HG02938 (cell line): ENCODE results near the gene BAAT.
"Not testable (repeated sequence)": the region's sequence is repeated elsewhere in the genome, so short reads cannot be mapped to it uniquely, and the experiment has no call there.

Source experiments
- ATAC-seq: cut with Tn5 transposase; IDR thresholded peaks from one replicate; pipeline ENCODE4 v1.9.1; 2021; ENCODE audit warnings: mild to moderate bottlenecking, moderate library complexity; ENCODE audit not compliant: unreplicated experiment

BAAT gene

GRCh38 chr9:101384873-101385536 is at the start of gene BAAT:
Gene BAAT, minus strand, starts transcription at chr9:101385006. Its CDS starts 13,602 bp downstream, at chr9:101371404.
- not testable (repeated sequence) for ATAC-seq

- no peak for ATAC-seq
Measured at GRCh38 chr9:101433229-101433628, 48.4 kb upstream of the BAAT start.

DNA sequence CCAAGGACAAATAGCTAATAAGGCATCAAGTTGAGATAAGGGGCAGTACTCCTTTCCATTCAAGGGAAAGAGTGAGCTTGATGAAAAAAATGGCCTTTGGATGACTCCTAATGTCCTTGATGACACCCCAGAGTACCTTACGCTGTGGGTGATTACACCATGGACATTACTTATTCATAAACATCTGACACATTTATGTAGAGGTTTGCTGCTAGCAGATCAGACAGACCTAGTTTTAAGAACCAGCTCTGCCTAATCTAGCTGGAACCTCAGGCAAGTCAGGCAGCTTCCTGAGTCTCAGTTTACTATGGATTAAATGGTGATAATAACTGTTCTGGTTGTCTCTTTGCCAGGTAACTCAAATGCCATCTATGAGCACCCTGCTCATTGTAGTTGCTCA is 47.9 kb upstream of the BAAT start:
- ATAC-seq = no peak

GRCh38 chr9:101432171-101432570 is 47.4 kb upstream of the BAAT start:
- no peak for ATAC-seq

GRCh38 chr9:101429736-101430135 is 44.9 kb upstream of the BAAT start:
- ATAC-seq = no peak

DNA sequence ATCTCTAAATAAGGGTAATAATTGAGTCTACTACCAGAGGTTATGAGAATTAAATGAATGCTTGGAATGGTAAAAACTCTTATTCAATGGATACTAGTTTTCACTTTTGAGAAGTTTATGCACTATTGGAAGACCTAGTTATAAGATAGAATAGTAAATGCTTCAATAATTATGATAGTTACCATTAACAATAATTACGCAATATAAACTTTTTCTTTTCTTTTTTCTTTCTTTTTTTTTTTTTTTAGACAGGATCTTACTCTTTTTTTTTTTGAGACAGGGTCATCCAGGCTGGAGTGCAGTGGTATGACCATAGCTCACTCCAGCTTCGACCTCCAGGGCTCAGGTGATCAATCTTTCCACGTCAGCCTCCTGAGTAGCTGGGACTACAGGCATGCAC is 44.1 kb upstream of the BAAT start:
- no peak for ATAC-seq

- peak; percentile 67 for ATAC-seq
Measured at GRCh38 chr9:101427957-101428655, 43.3 kb upstream of the BAAT start.

DNA sequence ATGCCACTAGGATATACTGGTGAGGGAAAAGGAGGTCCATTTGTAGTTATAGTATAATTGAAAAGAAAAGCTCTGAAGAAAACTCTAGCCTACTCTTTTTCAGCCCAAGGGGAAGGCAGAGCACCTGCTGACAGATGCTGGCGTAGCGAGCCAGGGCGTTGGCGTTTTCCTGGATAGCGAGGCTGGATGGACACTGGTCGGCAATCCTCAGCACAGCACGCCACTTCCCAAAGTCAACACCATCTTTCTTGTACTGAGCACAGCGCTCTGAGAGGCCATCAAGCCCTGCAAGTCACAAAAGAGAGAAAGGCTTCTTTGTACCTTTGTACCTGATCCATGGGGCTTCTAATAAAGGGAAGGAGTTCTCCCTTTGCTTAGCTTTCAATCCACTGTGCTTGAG is 42.6 kb upstream of the BAAT start:
- ATAC-seq = no peak

- no peak for ATAC-seq
Measured at GRCh38 chr9:101421653-101422065, 36.9 kb upstream of the BAAT start.

GRCh38 chr9:101419863-101420262 is 35.1 kb upstream of the BAAT start:
- no peak for ATAC-seq

DNA sequence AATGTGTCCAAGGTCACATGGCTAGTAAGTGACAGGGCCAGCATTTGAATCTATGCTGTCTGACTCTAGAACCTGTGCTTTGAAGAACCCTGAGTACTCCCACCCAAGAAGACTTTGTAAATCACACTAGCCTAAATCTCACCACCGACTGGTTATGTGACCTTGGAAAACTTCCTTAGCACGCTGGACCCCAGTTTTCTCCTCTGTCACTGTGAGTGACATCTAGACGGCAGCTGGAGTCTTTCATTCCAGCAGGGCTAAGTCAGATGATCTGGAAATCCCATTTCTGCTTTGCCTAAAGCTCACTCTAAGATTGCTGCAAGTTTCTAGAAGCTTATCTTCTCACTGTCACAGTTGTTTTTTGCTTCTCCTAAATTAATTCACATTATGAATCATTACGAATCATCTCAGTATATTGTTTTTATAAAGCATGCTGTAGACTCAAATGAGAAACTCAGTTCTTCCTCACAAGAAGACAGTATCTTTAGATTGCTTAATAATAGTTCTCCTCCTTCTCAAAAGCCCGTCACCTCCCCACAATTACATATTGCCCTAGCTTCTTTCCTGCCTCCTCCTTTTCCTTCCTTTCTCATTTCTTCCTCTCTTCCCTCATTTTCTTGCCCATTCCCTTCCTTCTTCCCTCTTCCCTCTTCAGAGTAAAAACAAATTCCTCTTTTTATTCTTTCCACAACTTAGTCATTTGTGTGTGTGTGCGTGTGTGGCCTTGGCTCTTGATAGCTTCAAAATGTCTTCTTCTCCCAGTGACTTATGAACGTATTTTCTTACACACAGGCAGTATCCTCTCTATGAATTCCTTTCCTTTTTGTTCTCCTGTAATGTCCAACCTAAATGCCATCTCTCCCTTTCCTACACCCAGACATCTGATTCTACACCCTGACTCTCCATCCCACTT is 34.0 kb upstream of the BAAT start:
- ATAC-seq = no peak

DNA sequence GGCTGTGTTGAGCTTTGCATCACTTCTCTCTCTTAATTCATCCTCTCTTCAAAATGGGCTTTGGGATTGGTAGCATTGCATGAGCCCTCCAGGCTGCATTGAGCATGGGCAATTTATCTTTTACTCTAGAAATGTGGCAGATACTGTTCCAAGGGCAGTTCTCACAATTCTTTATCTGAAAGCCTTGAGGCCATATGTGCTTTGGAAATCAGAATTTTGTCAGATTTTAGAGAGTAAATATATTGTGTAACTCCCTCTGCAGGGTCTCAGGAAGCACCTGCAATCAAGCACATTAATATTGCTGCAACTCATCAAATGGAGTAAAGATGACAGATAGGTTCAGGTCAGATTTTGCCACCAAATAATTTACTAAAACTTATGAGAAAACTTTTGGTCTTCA is 33.2 kb upstream of the BAAT start:
- ATAC-seq = no peak

GRCh38 chr9:101417389-101417788 is 32.6 kb upstream of the BAAT start:
- no peak for ATAC-seq

DNA sequence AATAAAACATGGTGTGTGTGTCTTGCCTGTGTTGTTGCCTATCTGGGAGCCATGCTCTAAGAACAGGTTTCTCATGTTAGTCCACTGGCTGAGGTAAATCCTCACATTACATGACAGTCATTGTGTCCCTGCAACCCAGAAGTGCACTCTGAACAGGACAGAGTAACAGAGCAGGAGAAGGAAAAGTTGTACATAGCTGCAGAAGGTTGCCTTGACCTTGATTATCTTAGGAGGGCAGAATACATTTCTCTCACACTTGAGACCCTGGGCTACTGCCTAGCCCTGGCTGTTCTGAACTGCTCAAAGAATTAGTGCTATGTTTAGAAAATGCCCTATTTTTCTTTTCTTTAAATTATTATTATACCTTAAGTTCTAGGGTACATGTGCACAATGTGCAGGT is 30.8 kb upstream of the BAAT start:
- no peak for ATAC-seq

- ATAC-seq = no peak
Measured at GRCh38 chr9:101414839-101415238, 30.0 kb upstream of the BAAT start.

DNA sequence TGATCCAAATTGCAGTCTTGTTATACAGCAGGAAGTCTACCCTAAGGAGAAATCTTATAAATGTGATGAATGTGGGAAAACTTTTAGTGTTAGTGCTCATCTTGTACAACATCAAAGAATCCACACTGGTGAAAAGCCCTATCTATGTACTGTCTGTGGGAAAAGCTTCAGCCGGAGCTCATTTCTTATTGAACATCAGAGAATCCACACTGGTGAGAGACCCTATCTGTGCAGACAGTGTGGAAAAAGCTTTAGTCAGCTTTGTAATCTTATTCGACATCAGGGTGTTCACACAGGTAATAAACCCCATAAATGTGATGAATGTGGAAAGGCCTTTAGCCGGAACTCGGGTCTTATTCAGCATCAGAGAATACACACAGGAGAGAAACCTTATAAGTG is 24.3 kb upstream of the BAAT start:
- ATAC-seq = no peak

DNA sequence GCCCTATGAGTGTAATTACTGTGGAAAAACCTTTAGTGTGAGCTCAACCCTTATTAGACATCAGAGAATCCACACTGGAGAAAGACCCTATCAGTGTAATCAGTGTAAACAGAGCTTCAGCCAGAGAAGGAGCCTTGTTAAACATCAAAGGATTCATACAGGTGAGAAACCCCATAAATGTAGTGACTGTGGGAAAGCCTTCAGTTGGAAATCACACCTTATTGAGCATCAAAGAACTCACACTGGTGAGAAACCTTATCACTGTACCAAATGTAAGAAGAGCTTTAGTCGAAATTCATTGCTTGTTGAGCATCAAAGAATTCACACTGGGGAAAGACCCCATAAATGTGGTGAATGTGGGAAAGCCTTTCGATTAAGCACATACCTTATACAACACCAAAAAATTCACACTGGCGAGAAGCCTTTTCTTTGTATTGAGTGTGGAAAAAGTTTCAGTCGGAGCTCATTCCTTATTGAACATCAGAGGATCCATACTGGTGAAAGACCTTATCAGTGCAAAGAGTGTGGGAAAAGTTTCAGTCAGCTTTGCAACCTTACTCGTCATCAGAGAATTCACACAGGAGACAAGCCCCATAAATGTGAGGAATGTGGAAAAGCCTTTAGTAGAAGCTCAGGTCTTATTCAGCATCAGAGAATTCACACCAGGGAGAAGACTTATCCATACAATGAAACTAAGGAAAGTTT is 23.7 kb upstream of the BAAT start:
- ATAC-seq = no peak

DNA sequence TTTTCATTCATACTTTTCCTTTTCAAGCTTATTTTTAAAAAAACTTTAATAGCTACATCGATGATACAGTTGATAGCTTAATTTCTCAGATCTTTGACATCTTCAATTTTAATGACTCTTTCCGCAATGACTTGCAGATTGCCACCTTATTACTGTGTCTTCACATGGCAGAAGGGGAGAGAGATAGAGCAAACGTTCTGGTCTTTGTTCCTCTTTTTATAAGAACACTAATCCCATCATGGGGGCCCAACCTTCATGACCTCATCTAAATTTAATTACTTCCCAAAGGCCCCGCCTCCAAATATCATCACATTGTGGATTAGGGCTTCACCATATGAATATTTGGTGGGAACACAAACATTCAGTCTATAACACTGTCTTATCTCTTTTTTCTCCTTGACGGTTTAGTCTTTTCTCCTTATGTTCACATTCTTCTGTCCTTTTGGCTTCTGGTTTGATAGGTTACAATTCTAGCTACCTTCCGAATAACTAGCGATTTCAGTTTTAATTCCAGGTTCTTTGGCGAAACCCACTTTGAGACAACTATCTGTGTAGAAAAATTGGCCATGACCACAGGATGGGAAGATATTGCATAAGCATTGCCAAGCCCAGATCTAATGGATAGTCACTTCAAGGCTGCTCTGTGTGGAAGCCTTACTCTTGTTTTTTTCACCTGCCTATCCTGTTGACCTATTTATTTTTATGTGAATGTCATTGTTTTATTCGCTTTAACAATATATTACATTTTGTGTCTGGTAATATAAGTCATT is 18.9 kb upstream of the BAAT start:
- no peak for ATAC-seq

GRCh38 chr9:101400120-101400519 is 15.3 kb upstream of the BAAT start:
- ATAC-seq = no peak

DNA sequence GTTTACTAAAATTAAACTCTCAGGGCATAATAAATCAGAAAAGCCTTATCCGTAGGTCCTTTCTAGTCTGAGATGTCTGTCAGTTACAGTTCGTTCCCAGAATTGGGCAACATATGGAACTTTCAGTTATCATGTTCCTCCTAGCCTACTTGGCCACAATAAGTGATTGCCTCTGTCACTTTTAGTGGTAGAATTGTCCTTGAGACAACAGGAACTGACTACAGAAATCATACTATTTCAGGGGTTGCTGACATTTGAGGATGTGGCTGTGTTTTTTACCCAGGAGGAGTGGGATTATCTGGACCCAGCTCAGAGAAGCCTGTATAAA is 14.8 kb upstream of the BAAT start:
- ATAC-seq = no peak
